Mesenchymal stem cell (in vitro differentiated cells and primary cell): ENCODE measurements around the gene ZNF839.
A peak's percentile ranks its signal among the peaks of the same experiment; 100 is the strongest.
"Not testable (repeated sequence)": the region's sequence is repeated elsewhere in the genome, so short reads cannot be mapped to it uniquely, and the experiment has no call there.

ENCODE experiments used
- DNase-seq: peaks from one replicate; pipeline ENCODE4 v3.0.0-alpha.2; 2013
- H2AFZ ChIP-seq: one replicate; pipeline ENCODE4 v1.6.1; 2013; ENCODE audit warnings: low read depth, mild to moderate bottlenecking, control low read depth, inconsistent platforms, low read length, moderate library complexity
- H2AK5ac ChIP-seq: 2 replicates; pipeline ENCODE4 v1.6.1; 2013; ENCODE audit warnings: low read length, moderate library complexity, mild to moderate bottlenecking, inconsistent platforms; ENCODE audit not compliant: severe bottlenecking
- H2BK120ac ChIP-seq: one replicate; pipeline ENCODE4 v1.6.1; 2013; ENCODE audit warnings: low read depth, mild to moderate bottlenecking, inconsistent platforms, low read length, moderate library complexity
- H2BK12ac ChIP-seq, 2 experiments: one replicate each; pipeline ENCODE4 v1.6.1; 2013; ENCODE audit warnings: inconsistent platforms in 2 of 2, low read length in 2 of 2, mild to moderate bottlenecking in 2 of 2, moderate library complexity in 2 of 2, control low read depth in 1 of 2
- H2BK15ac ChIP-seq: one replicate; pipeline ENCODE4 v1.6.1; 2013; ENCODE audit warnings: mild to moderate bottlenecking, low read depth, inconsistent platforms; ENCODE audit not compliant: poor library complexity, severe bottlenecking
- H2BK5ac ChIP-seq: 2 replicates; pipeline ENCODE4 v1.6.1; 2013; ENCODE audit warnings: low read depth, mild to moderate bottlenecking, low read length, control low read depth, inconsistent platforms; ENCODE audit not compliant: poor library complexity, severe bottlenecking
- H3K14ac ChIP-seq, 2 experiments: one replicate each; pipeline ENCODE4 v1.6.1; 2013; ENCODE audit warnings: inconsistent platforms in 2 of 2, low read length in 2 of 2, control low read depth in 1 of 2, mild to moderate bottlenecking in 1 of 2, moderate library complexity in 1 of 2
- H3K18ac ChIP-seq, 2 experiments: one replicate each; pipeline ENCODE4 v1.6.1; 2013; ENCODE audit warnings: inconsistent platforms in 2 of 2, low read length in 2 of 2, control low read depth in 1 of 2, low read depth in 1 of 2, mild to moderate bottlenecking in 1 of 2
- H3K23ac ChIP-seq, 2 experiments: one replicate each; pipeline ENCODE4 v1.6.1; 2013; ENCODE audit warnings: inconsistent platforms in 2 of 2, low read length in 2 of 2, mild to moderate bottlenecking in 2 of 2, moderate library complexity in 2 of 2, control low read depth in 1 of 2
- H3K27ac ChIP-seq: 2 replicates; pipeline ENCODE4 v1.5.1; 2013; ENCODE audit warnings: mild to moderate bottlenecking, moderate library complexity, low read length, control low read depth, inconsistent platforms; ENCODE audit not compliant: poor library complexity, severe bottlenecking
- H3K27me3 ChIP-seq, 2 experiments: 2 replicates each; pipeline versions ENCODE4 v1.6.1 to v1.7.0; 2013; ENCODE audit warnings: low read length in 2 of 2, mild to moderate bottlenecking in 2 of 2, moderate library complexity in 2 of 2, control low read depth in 1 of 2, inconsistent platforms in 1 of 2; ENCODE audit not compliant: control insufficient read depth in 1 of 2, insufficient read depth in 1 of 2
- H3K36me3 ChIP-seq, 2 experiments: 2 replicates each; pipeline versions ENCODE4 v1.6.1 to v1.7.0; 2013; ENCODE audit warnings: low read length in 2 of 2, control low read depth in 1 of 2, inconsistent platforms in 1 of 2, low read depth in 1 of 2, mild to moderate bottlenecking in 1 of 2; ENCODE audit not compliant: insufficient read depth in 2 of 2, control insufficient read depth in 1 of 2
- H3K4ac ChIP-seq, 2 experiments: one replicate each; pipeline ENCODE4 v1.6.1; 2013; ENCODE audit warnings: inconsistent platforms in 2 of 2, low read length in 2 of 2, mild to moderate bottlenecking in 2 of 2, moderate library complexity in 2 of 2, control low read depth in 1 of 2, low read depth in 1 of 2
- H3K4me1 ChIP-seq: 2 replicates; pipeline ENCODE4 v1.6.1; 2013; ENCODE audit warnings: low read depth, low read length, control low read depth; ENCODE audit not compliant: control insufficient read depth, insufficient read depth
- H3K4me2 ChIP-seq: 2 replicates; pipeline ENCODE4 v1.6.1; 2013; ENCODE audit warnings: low read length, mild to moderate bottlenecking, inconsistent platforms; ENCODE audit not compliant: poor library complexity, severe bottlenecking
- H3K4me3 ChIP-seq, 2 experiments: 2 replicates each; pipeline versions ENCODE4 v1.5.1 to v1.7.0; 2013; ENCODE audit warnings: low read length in 2 of 2, mild to moderate bottlenecking in 2 of 2, control low read depth in 1 of 2, low read depth in 1 of 2; ENCODE audit not compliant: insufficient read depth in 1 of 2
- H3K79me1 ChIP-seq: replicated peaks from 2 replicates; pipeline ENCODE4 v1.6.1; 2013; ENCODE audit warnings: mild to moderate bottlenecking, control low read depth, low read length, inconsistent platforms; ENCODE audit not compliant: poor library complexity, severe bottlenecking
- H3K9ac ChIP-seq: 2 replicates; pipeline ENCODE4 v1.7.0; 2013; ENCODE audit warnings: mild to moderate bottlenecking, low read length, moderate library complexity
- H3K9me3 ChIP-seq: 2 replicates; pipeline ENCODE4 v1.7.0; 2013; ENCODE audit warnings: mild to moderate bottlenecking, low read length; ENCODE audit not compliant: control insufficient read depth
- H4K8ac ChIP-seq: one replicate; pipeline ENCODE4 v1.6.1; 2013; ENCODE audit warnings: inconsistent platforms, mild to moderate bottlenecking, low read length, moderate library complexity
- H4K91ac ChIP-seq: one replicate; pipeline ENCODE4 v1.6.1; 2013; ENCODE audit warnings: mild to moderate bottlenecking, low read length, inconsistent platforms
- WGBS: methylation state at CpG from one replicate; pipeline ENCODE4 v1.1.7; 2013; ENCODE audit warnings: mixed read lengths; 5-methylcytosine and 5-hydroxymethylcytosine counted together

Gene ZNF839

GRCh38 chr14:102325791-102326345 is 6.3 kb downstream of the ZNF839 start:
- Histone ChIP-seq H3K4me1 (peaks cover 11% of the 10 kb centered on the region), H3K23ac (no peak overlapping the region), H3K79me1 (peaks cover 16% of the 10 kb centered on the region), H2BK15ac (no peak overlapping the region), H2BK5ac (no peak overlapping the region), H3K14ac (no peak overlapping the region), H2AFZ (no peak overlapping the region), H3K36me3 (peaks cover 7 to 17% of the 10 kb centered on the region in 2 experiments), H3K27ac (peak overlapping the region; percentile 35), H3K4me3 (no peak overlapping the region), H4K91ac (peak overlapping the region; percentile 30), H3K9me3 (no peaks in the 10 kb centered on the region), H3K18ac (peak overlapping the region in 1 of 2 experiments; percentile 8), H2BK120ac (no peak overlapping the region), H2AK5ac (no peak overlapping the region), H3K4ac (no peak overlapping the region), H3K9ac (no peak overlapping the region), H3K27me3 (no peaks in the 10 kb centered on the region), H3K4me2 (no peak overlapping the region), H4K8ac (no peak overlapping the region), H2BK12ac (no peak overlapping the region)
- DNase-seq: peak; percentile 8
- WGBS: 75% methylated on average over 9 of the region's 9 CpGs

- Histone ChIP-seq H2BK12ac (no peak overlapping the region), H3K23ac (no peak overlapping the region), H3K9me3 (no peaks in the 10 kb centered on the region), H3K9ac (no peak overlapping the region), H3K14ac (no peak overlapping the region), H3K79me1 (peaks cover 12% of the 10 kb centered on the region), H3K4me2 (no peak overlapping the region), H3K27me3 (no peaks in the 10 kb centered on the region), H3K4me3 (no peak overlapping the region), H2BK120ac (no peak overlapping the region), H2AK5ac (no peak overlapping the region), H2AFZ (no peak overlapping the region), H4K8ac (no peak overlapping the region), H2BK5ac (no peak overlapping the region), H3K18ac (no peak overlapping the region), H3K36me3 (peaks cover 12 to 19% of the 10 kb centered on the region in 2 experiments), H2BK15ac (no peak overlapping the region), H3K27ac (no peak overlapping the region), H4K91ac (no peak overlapping the region), H3K4ac (no peak overlapping the region), H3K4me1 (peaks cover 8% of the 10 kb centered on the region)
- WGBS: 95% methylated on average over 14 of the region's 14 CpGs
- DNase-seq: no peak
Observed at GRCh38 chr14:102326583-102326982, 7.0 kb downstream of the ZNF839 start.

GRCh38 chr14:102329381-102329780 is 9.8 kb downstream of the ZNF839 start:
- H2AK5ac ChIP-seq, H3K14ac ChIP-seq, H2BK5ac ChIP-seq, H2BK15ac ChIP-seq, H3K4ac ChIP-seq, H3K4me3 ChIP-seq, H3K27me3 ChIP-seq, H2BK120ac ChIP-seq, H3K23ac ChIP-seq, DNase-seq, H3K9ac ChIP-seq, H4K8ac ChIP-seq, H3K4me2 ChIP-seq, H3K27ac ChIP-seq, H3K79me1 ChIP-seq, H2AFZ ChIP-seq, H3K9me3 ChIP-seq, H2BK12ac ChIP-seq, H3K18ac ChIP-seq, H3K4me1 ChIP-seq, H4K91ac ChIP-seq: not testable (repeated sequence)
- peaks cover 29 to 36% of the 10 kb centered on the region in 2 experiments for H3K36me3 ChIP-seq
- WGBS: 96% methylated on average over 6 of the region's 6 CpGs

GRCh38 chr14:102330806-102331205 is 11.3 kb downstream of the ZNF839 start:
- no peak overlapping the region for H2BK12ac ChIP-seq
- no peak overlapping the region for H2BK15ac ChIP-seq
- H2AK5ac ChIP-seq: no peak overlapping the region
- no peak overlapping the region for H3K27ac ChIP-seq
- no peak overlapping the region for H3K23ac ChIP-seq
- H3K4me1 ChIP-seq: peaks cover 8% of the 10 kb centered on the region
- H3K14ac ChIP-seq: no peak overlapping the region
- no peak overlapping the region for H3K4me2 ChIP-seq
- H4K8ac ChIP-seq: no peak overlapping the region
- H3K18ac ChIP-seq: no peak overlapping the region
- 95% methylated on average over 5 of the region's 8 CpGs for WGBS
- peaks cover 7% of the 10 kb centered on the region for H3K79me1 ChIP-seq
- no peak overlapping the region for H3K4me3 ChIP-seq
- H3K27me3 ChIP-seq: no peaks in the 10 kb centered on the region
- H2AFZ ChIP-seq: no peak overlapping the region
- H2BK120ac ChIP-seq: no peak overlapping the region
- no peaks in the 10 kb centered on the region for H3K9me3 ChIP-seq
- H4K91ac ChIP-seq: no peak overlapping the region
- H2BK5ac ChIP-seq: no peak overlapping the region
- H3K9ac ChIP-seq: no peak overlapping the region
- no peak for DNase-seq
- no peak overlapping the region for H3K4ac ChIP-seq
- H3K36me3 ChIP-seq: peaks cover 39 to 40% of the 10 kb centered on the region in 2 experiments
